ENCODE data around the gene WDR43.

WDR43 gene

GRCh38 chr2:28960401-28960800, 65.9 kb downstream of the WDR43 start:
- Histone ChIP-seq H3K79me2 (ENCODE audit: control insufficient read depth, low read length) (no peaks in the 10 kb centered on the region), H3K4me1 (ENCODE audit: control insufficient read depth, low read length) (no peaks in the 10 kb centered on the region), H3K9me2 (replicated peaks; ENCODE audit: control insufficient read depth, low read length) (no peaks in the 10 kb centered on the region), H4K20me1 (ENCODE audit: control insufficient read depth, insufficient read depth, low read depth, low read length) (no peaks in the 10 kb centered on the region), H3K36me3 (ENCODE audit: control insufficient read depth, low read length) (no peaks in the 10 kb centered on the region), H3K9me3 (ENCODE audit: control insufficient read depth, insufficient read depth, low read length) (no peaks in the 10 kb centered on the region), H3K27me3 (ENCODE audit: control insufficient read depth, low read length) (peaks cover 7% of the 10 kb centered on the region; the same call in 1 of the 2 replicates), H3K4me2 (ENCODE audit: low read length) (no peak overlapping the region), H3K4me3 (ENCODE audit: low read length) (no peak overlapping the region), H3K27ac (ENCODE audit: low read depth, low read length) (no peak overlapping the region), H3F3A (ENCODE audit: control insufficient read depth, insufficient read depth) (no peaks in the 10 kb centered on the region; the same call in 1 of the 2 replicates)
- TF ChIP-seq EZH2phosphoT487 (IDR thresholded peaks at IDR 0.05; ENCODE audit: borderline replicate concordance, low read length) (no peak), CTCF (IDR thresholded peaks at IDR 0.05; ENCODE audit: low read depth, low read length, poor library complexity, severe bottlenecking) (no peak)

GRCh38 chr2:28962505-28962904, 68.0 kb downstream of the WDR43 start:
- Histone ChIP-seq H3K4me2 (ENCODE audit: low read length) (no peak overlapping the region), H3K4me1 (ENCODE audit: control insufficient read depth, low read length) (no peaks in the 10 kb centered on the region), H3K79me2 (ENCODE audit: control insufficient read depth, low read length) (no peaks in the 10 kb centered on the region), H3K9me2 (replicated peaks; ENCODE audit: control insufficient read depth, low read length) (no peaks in the 10 kb centered on the region), H3F3A (ENCODE audit: control insufficient read depth, insufficient read depth) (no peaks in the 10 kb centered on the region), H3K27ac (ENCODE audit: low read depth, low read length) (no peak overlapping the region), H3K9me3 (ENCODE audit: control insufficient read depth, insufficient read depth, low read length) (no peaks in the 10 kb centered on the region), H3K36me3 (ENCODE audit: control insufficient read depth, low read length) (no peaks in the 10 kb centered on the region), H3K27me3 (ENCODE audit: control insufficient read depth, low read length) (peaks cover 7% of the 10 kb centered on the region; the same call in 1 of the 2 replicates), H4K20me1 (ENCODE audit: control insufficient read depth, insufficient read depth, low read depth, low read length) (no peaks in the 10 kb centered on the region), H3K4me3 (ENCODE audit: low read length) (no peak overlapping the region)
- TF ChIP-seq EZH2phosphoT487 (IDR thresholded peaks at IDR 0.05; ENCODE audit: borderline replicate concordance, low read length) (no peak), CTCF (IDR thresholded peaks at IDR 0.05; ENCODE audit: low read depth, low read length, poor library complexity, severe bottlenecking) (no peak)

GRCh38 chr2:28970464-28971160, 76.1 kb downstream of the WDR43 start:
- TF ChIP-seq EZH2phosphoT487 (IDR thresholded peaks at IDR 0.05; ENCODE audit: borderline replicate concordance, low read length) (no peak), CTCF (IDR thresholded peaks at IDR 0.05; ENCODE audit: low read depth, low read length, poor library complexity, severe bottlenecking) (no peak)
- Histone ChIP-seq H3K27ac (ENCODE audit: low read depth, low read length) (no peak overlapping the region), H3K79me2 (ENCODE audit: control insufficient read depth, low read length) (no peaks in the 10 kb centered on the region), H3K4me2 (ENCODE audit: low read length) (no peak overlapping the region), H3F3A (ENCODE audit: control insufficient read depth, insufficient read depth) (no peaks in the 10 kb centered on the region), H3K4me1 (ENCODE audit: control insufficient read depth, low read length) (no peaks in the 10 kb centered on the region), H3K36me3 (ENCODE audit: control insufficient read depth, low read length) (no peaks in the 10 kb centered on the region), H3K4me3 (ENCODE audit: low read length) (no peak overlapping the region), H3K27me3 (ENCODE audit: control insufficient read depth, low read length) (no peaks in the 10 kb centered on the region), H3K9me2 (replicated peaks; ENCODE audit: control insufficient read depth, low read length) (no peaks in the 10 kb centered on the region), H3K9me3 (ENCODE audit: control insufficient read depth, insufficient read depth, low read length) (no peaks in the 10 kb centered on the region), H4K20me1 (ENCODE audit: control insufficient read depth, insufficient read depth, low read depth, low read length) (no peaks in the 10 kb centered on the region)
